ENCODE results near the gene MBD3. TPM values are rescaled to one million over a fixed set of nuclear protein-coding genes. Genes with fewer than 3 reads are reported as not detected.

Gene MBD3
- total and polyA plus RNA-seq, 2 of the 4 experiments (the other 2 are of a cell fraction), result 42.5 to 66.3 TPM

DNA sequence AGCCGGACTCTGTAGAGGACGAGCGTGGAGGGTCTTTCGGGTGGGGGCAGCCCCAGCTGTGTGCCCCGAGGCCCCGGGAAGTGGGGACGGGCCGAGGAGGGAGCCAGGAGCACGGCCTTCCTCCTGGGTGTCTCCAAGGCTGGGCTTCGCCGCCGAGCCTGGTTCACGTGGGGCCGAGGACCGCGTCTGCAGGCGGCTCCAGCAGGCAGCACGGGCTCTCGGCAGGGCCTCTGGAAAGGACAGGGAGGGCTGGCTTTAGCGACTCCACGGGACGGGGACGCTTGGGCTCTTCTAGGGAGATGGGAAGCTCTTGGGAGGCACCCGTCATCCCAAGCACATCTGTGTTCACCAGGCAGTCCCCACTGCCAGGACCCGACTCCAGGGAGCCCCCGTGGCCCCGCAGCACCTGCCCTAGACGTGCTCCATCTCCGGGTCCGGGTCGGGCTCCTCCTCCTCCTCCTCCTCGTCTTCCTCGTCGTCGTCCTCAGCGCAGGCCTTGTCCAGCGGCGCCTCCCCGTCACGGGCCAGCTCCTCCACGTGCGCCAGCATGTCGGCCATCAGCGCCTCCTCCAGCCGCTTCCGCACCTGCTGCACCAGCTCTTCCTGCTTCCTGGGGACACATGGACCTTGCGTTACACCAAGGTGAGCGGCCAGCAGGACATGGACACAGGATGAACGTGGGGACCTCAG is 14.6 kb downstream of the MBD3 start:
- CTCF ChIA-PET, result no interaction called here
- no peaks in the 10 kb centered on the region for H3K4me1 ChIP-seq (ENCODE audit: control insufficient read depth, insufficient read depth, low read length)
- H3K9me1 ChIP-seq (ENCODE audit: insufficient read depth, low read length), result no peaks in the 10 kb centered on the region
- H3K14ac ChIP-seq (replicated peaks; ENCODE audit: low read depth, low read length), result no peak overlapping the region
- POLR2A ChIA-PET (ENCODE audit: unreplicated experiment), result no interaction called here
- H4K8ac ChIP-seq (ENCODE audit: low read depth in 2 of 2, low read length in 2 of 2), result no peak overlapping the region
- H3K9ac ChIP-seq (ENCODE audit: low read depth, low read length), result no peak overlapping the region
- peaks cover 4% of the 10 kb centered on the region for H4K20me1 ChIP-seq (ENCODE audit: insufficient read depth, low read length)
- ATAC-seq (ENCODE audit: low read depth) (no peak), DNase-seq (no peak)
- H3K27ac ChIP-seq (ENCODE audit: insufficient read depth, low read length), result no peak overlapping the region
- H3K79me1 ChIP-seq (ENCODE audit: low read depth in 1 of 2, low read length in 2 of 2), result peaks cover 0 to 9% of the 10 kb centered on the region in 2 experiments; a peak in 2 of 4 replicates
- H2BK5ac ChIP-seq (ENCODE audit: low read depth, low read length, poor library complexity, severe bottlenecking), result no peak overlapping the region
- H3K4me3 ChIP-seq (ENCODE audit: insufficient read depth, low read depth, low read length), result no peak overlapping the region
- TF ChIP-seq BHLHE40 (IDR thresholded peaks at IDR 0.05; ENCODE audit: low read depth, low read length) (no peak), CEBPB (IDR thresholded peaks at IDR 0.05; ENCODE audit: low read depth, low read length) (no peak), RAD21 (IDR thresholded peaks at IDR 0.05; ENCODE audit: low read length) (no peak), RCOR1 (IDR thresholded peaks at IDR 0.05; ENCODE audit: insufficient replicate concordance, low read length) (no peak)
- TF ChIP-seq, protein P1, sequence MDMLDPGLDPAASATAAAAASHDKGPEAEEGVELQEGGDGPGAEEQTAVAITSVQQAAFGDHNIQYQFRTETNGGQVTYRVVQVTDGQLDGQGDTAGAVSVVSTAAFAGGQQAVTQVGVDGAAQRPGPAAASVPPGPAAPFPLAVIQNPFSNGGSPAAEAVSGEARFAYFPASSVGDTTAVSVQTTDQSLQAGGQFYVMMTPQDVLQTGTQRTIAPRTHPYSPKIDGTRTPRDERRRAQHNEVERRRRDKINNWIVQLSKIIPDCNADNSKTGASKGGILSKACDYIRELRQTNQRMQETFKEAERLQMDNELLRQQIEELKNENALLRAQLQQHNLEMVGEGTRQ (IDR thresholded peaks at IDR 0.05; ENCODE audit: low read depth, low read length), result no peak
- dilution Hi-C loops (cut with HindIII; ENCODE audit: low sequenced_read_pairs, unreplicated experiment) (no loop called here), intact Hi-C loops (cut with micrococcal nuclease) (no loop called here), in situ Hi-C loops (cut with MboI; ENCODE audit: low sequenced_read_pairs) (no loop called here)
- no TSS peak for BruUV-seq (replicated peaks)
- 87% methylated on average over 39 of the region's 49 CpGs; no CpG with 5 or more reads in 1 of the 2 experiments for WGBS, 2 experiments (ENCODE audit: extremely low coverage in 2 of 2, insufficient read length in 1 of 2)
- H4K5ac ChIP-seq (ENCODE audit: low read depth, low read length), result no peak overlapping the region
- H3K4ac ChIP-seq (ENCODE audit: low read depth, low read length), result no peak overlapping the region
- H3K56ac ChIP-seq (ENCODE audit: extremely low read depth, insufficient read depth, low read length), result no peak overlapping the region
- H3K18ac ChIP-seq (ENCODE audit: low read depth, low read length), result no peak overlapping the region
- no peak overlapping the region for H4K91ac ChIP-seq (ENCODE audit: insufficient read depth, low read depth, low read length)
- H2BK20ac ChIP-seq (ENCODE audit: low read depth, low read length), result no peak overlapping the region
- no peak overlapping the region for H2BK15ac ChIP-seq (ENCODE audit: low read depth, low read length)
- H2AK5ac ChIP-seq (ENCODE audit: low read depth, low read length), result no peak overlapping the region
- H2AFZ ChIP-seq (replicated peaks; ENCODE audit: low read length, poor library complexity), result no peak overlapping the region
- H2BK120ac ChIP-seq (ENCODE audit: low read depth, low read length), result no peak overlapping the region
- no peaks in the 10 kb centered on the region for H3K27me3 ChIP-seq (ENCODE audit: control insufficient read depth, insufficient read depth, low read length)
- H3K36me3 ChIP-seq (ENCODE audit: control insufficient read depth, insufficient read depth, low read length), result peaks cover 47% of the 10 kb centered on the region
- H2AK9ac ChIP-seq (replicated peaks; ENCODE audit: low read depth, low read length, poor library complexity), result no peak overlapping the region
- H3K23ac ChIP-seq (ENCODE audit: low read depth, low read length), result no peak overlapping the region
- H3K9me3 ChIP-seq (ENCODE audit: control insufficient read depth, insufficient read depth, low read length), result no peaks in the 10 kb centered on the region
- H3K4me2 ChIP-seq (ENCODE audit: low read depth, low read length), result no peak overlapping the region
